HG03460 (cell line): ENCODE data around the gene TTC27.
"Not testable (repeated sequence)": the region's sequence is repeated elsewhere in the genome, so short reads cannot be mapped to it uniquely, and the experiment has no call there.

Source experiments
- ATAC-seq: cut with Tn5 transposase; IDR thresholded peaks from one replicate; pipeline ENCODE4 v1.9.1; 2021; ENCODE audit not compliant: unreplicated experiment

The TTC27 gene

DNA sequence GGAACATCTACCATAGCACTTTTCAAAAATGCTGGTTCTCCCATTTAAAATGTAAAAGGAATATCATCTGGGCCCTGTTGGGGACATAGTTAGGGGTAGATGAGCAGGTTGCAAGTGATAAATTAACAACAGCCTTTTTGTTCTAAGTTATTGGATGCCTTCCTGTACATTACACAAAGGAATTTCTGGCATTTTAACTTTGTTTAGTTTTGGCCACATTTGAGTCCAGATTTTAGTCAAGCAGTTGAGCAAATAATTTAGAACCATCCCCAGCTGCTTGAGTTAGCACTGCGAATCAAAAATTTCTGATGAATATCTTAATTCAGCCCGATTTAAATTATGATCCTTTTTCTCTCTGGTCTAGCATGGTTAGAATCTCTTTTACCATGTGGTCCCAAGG lies 124.4 kb downstream of the TTC27 start:
- no peak for ATAC-seq

GRCh38 chr2:32752952-32753351 lies 125.1 kb downstream of the TTC27 start:
- ATAC-seq = no peak

DNA sequence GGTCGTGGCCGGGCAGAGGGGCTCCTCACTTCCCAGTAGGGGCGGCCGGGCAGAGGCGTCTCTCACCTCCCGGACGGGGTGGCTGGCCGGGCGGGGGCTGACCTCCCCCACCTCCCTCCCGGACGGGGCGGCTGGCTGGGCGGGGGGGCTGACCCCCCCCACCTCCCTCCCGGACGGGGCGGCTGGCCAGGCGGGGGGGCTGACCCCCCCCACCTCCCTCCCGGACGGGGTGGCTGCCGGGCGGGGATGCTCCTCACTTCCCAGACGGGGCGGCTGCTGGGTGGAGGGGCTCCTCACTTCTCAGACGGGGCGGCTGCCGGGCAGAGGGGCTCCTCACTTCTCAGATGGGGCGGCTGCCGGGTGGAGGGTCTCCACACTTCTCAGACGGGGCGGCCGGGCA lies 126.8 kb downstream of the TTC27 start:
- not testable (repeated sequence) for ATAC-seq

DNA sequence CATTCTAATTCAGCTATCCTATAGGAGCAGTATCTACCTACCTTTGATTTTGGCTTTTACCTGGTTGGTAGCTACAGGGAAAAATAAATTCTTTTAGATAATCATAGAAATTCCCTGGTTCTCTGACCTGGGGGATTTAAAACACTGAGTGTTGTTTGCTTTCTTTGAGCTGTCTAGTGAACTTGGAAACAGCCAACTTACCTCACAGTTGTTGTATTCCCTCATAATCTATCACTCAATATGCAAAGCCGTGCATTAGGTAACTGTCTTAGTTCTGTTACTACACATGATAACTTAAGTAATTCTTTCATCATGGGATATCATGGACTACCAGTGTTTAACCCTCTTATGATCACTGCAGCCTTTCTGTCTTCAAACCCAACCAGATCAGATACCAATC lies 127.8 kb downstream of the TTC27 start:
- peak; percentile 21 for ATAC-seq

DNA sequence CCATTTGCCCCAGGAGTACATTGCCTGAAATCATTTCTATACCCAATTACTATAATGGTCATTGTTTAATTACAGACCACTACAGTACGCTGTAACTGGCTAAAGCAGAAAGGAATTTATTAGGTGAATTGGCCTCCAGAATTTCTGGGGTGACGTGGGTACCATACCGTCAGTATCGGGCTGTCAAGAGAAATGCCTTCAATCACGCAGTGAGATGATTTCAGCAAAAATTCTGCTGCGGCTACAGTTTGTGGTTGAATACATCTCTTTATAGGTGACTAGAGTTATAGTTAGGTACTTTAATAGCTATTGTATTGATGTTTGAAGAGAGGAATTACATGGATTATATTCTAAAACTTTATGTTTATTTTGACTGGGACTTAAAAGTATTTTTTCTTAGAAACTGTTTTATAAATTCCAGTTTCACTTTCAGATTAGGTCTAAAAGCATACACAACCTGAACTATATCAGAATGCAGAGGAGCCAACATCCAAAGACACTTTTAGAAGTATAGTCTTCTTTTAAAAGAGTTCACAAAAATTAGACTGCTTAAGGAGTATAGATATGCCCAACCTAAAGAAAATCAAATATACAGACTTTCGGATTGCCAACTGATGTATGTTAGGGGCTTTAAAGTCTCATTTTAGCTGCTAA lies 128.4 kb downstream of the TTC27 start:
- peak; percentile 48 for ATAC-seq

DNA sequence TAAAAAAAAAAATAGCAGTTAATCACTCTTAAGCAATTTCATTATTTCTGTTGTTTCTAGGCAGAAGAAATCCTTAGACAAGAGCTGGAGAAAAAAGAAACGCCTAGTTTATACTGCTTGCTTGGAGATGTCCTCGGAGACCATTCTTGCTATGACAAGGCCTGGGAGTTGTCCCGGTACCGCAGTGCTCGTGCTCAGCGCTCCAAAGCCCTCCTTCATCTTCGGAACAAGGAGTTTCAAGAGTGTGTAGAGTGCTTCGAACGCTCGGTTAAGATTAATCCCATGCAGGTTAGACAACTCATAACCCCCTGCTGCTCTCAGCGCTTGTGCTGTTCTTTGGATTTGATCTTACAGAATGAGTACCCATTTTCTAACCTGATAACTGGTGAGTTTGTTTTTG lies 130.4 kb downstream of the TTC27 start:
- no peak for ATAC-seq

GRCh38 chr2:32760628-32761027 lies 132.8 kb downstream of the TTC27 start:
- no peak for ATAC-seq

GRCh38 chr2:32768387-32769174 lies 140.7 kb downstream of the TTC27 start:
- ATAC-seq = no peak

DNA sequence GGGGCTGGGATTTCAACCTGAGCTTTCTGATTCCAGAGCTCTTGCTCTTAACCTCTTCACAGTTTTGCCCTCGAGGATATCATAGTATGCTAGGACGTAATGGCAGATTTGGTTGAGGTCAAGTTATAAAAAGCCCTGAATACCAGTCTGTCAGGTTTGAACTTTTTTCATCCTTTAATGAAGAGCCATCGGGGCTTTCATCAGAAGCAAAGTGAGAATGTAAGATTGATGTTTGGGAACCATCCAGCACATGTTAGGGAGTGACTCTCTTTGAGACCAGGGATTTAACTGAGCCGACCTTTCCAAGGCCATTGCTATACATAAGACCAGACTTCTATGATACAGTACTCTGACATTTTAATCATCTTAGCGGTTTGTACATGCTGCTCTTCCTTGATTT lies 142.5 kb downstream of the TTC27 start:
- no peak for ATAC-seq

DNA sequence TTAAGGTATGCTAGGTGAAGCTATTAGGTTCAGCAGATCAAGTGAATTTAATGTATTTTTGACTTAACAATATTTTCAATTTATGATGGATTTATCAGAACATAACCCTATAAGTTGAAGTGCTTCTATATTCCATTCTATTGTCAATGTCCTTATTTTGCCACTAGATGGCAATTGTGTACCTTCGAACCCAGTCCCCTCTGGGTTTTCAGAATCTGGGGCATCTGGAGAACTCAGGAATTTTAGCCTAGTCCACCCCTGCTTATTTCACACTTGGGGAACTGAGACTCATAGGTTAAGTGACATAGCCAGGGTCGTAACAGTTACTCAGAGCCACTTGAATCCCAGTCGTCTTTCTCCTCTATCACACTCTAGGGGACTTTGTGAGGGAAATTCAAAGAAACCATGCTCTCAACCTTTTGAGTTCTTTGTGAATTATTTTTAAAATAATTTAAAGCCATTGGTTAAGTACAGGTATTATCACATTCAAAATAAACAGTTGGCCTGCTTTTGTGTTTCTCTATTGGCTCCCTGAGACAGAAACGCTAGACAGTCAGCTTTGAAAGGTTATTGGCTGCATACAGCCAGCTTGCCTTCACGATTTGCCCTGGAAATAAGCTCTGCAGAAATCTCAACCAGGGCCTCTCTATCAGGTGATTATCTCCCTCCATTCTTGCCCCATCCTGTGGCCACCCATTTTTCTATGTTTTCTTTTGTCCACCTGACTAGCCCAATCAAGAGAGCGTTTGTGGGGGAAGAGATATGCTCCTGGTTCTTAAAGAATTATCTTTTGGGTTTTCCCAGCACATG lies 145.0 kb downstream of the TTC27 start:
- ATAC-seq = no peak

- no peak for ATAC-seq
Measured at GRCh38 chr2:32773448-32773808, 145.6 kb downstream of the TTC27 start.

DNA sequence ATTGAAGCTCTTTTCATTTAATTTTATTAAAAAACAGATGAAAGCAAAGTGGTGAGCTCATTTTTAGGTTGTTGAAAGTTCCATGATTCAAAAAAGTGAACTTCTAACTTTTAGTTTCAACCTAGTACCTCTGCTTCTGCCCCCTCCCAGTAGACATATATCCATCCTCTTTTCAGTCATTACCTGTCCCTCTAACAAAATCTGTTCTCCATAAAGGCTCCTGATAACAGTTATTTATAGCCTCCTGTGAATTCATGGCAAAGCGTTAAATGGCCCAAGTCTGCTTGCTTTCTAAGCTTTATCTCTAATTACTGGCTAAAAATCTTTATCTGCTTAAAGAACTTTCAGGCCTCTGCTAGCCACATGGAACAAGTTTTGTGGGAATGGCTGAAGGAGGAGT lies 148.1 kb downstream of the TTC27 start:
- no peak for ATAC-seq

DNA sequence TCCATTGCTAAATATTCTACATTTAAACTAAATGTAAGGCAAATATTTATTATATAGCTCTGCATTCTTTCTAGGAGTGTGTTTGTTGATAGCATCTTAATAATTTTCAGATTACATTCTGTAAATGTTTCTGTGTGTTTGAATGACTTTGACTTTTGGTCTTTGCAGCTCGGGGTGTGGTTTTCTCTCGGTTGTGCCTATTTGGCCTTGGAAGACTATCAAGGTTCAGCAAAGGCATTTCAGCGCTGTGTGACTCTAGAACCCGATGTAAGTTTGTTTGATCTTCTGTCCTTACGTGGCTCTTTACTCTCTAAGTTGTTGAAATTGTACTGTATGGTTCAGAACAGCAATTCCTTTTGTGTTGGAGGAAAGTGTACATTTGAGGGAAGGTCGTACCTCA lies 149.9 kb downstream of the TTC27 start:
- ATAC-seq = no peak

- ATAC-seq = no peak
Measured at GRCh38 chr2:32780961-32781360, 153.1 kb downstream of the TTC27 start.

DNA sequence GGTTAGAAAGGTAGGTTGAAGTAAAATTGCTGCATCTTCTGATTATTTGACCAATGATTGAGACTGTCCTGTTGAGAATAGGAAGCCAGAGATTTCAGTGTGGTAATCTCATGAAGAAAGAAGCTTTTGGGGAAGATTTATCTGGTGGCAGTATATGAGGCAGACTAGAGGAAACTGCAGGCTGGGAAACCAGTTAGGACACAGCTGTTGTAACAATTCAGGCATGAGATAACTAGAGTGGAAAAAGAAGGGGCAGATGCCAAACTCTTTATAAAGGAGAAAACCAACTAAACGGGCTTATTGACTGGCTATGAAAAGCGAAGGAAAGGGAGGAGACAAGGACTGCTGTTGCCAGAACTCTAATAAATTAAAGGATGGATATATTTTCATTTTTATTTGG lies 155.6 kb downstream of the TTC27 start:
- ATAC-seq = no peak

DNA sequence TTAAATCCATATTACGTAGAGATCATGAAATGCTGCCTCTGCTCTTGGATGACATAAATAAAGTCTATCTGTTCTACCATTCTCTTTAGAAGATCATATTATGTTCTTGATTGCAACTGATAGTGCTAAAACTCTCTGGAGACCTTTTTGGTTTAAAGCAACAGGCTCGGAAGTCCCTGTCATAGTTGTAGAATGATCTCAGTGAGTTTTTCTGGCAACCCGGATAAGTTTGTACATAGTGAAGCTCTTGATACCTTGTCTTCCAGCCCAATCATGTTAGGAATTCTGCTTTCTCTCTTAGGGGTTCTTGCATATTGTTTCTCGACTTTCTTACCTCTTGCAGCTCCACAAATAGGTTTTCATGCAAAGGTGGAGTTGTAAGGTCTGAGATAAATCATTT lies 156.1 kb downstream of the TTC27 start:
- ATAC-seq = no peak

- ATAC-seq = no peak
Measured at GRCh38 chr2:32787207-32787606, 159.4 kb downstream of the TTC27 start.

DNA sequence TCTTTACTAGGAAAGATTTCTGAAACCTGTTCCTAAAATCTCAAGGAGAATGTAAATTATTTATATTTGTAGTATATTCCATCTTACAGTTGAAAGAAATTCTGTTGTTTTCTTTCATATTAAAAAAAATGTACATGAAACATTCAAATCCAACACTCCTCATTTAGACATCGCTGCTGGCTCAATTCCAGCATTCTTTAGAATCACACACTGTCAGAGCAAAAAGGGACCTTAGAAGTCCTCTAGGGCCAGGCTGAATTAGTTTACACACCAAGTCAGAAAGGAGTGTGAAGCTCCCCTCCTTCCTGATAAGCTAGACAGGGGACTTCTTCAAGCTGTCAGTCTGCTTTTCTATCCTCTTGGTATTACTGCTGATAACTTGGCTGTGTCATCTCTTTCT lies 160.3 kb downstream of the TTC27 start:
- ATAC-seq = no peak

GRCh38 chr2:32792416-32792815 lies 164.6 kb downstream of the TTC27 start:
- no peak for ATAC-seq

GRCh38 chr2:32798829-32799228 lies 171.0 kb downstream of the TTC27 start:
- ATAC-seq = no peak

- ATAC-seq = no peak
Measured at GRCh38 chr2:32801741-32802140, 173.9 kb downstream of the TTC27 start.

DNA sequence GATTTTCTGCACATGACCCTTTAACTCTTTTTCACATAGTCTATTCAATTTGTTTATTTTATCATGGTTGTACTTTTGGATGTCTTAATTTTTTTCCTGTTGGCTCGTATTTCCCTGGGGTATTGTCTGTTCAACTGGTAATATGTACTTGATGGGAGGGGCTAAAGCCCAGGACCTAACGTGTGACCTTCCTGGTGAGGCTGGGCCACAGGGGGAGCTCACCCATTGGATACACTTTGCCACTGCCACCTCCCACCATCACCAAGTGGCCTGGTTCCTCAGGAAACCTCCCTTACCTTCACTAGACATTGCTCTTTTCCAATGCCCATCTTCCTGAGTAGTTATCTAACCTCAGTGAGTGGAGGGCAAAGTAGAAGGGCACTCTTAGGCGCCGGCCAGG lies 175.0 kb downstream of the TTC27 start:
- no peak for ATAC-seq
